ENCODE results near the gene LRRC42.
"Not testable (repeated sequence)": the region's sequence is repeated elsewhere in the genome, so short reads cannot be mapped to it uniquely, and the experiment has no call there.

DNA sequence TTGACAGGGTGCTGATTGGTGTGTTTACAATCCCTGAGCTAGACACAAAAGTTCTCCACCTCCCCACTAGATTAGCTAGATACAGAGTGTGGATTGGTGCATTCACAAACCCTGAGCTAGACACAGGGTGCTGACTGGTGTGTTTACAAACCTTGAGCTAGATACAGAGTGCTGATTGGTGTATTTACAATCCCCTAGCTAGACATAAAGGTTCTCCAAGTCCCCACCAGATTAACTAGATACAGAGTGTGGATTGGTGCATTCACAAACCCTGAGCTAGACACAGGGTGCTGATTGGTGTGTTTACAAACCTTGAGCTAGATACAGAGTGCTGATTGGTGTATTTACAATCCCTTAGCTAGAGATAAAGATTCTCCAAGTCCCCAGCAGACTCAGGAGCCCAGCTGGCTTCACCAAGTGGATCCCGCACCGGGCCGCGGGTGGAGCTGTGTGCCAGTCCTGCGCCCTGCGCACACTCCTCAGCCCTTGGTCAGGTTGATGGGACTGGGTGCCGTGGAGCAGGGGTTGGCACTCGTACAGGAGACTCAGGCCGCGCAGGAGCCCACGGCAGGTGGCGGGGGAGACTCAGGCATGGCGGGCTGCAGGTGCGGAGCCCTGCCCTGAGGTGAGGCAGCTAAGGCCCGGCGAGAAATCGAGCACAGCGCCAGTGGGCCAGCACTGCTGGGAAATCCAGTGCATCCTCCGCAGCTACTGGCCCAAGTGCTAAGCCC is 57.8 kb downstream of the LRRC42 start:
- TF ChIP-seq, protein P1, sequence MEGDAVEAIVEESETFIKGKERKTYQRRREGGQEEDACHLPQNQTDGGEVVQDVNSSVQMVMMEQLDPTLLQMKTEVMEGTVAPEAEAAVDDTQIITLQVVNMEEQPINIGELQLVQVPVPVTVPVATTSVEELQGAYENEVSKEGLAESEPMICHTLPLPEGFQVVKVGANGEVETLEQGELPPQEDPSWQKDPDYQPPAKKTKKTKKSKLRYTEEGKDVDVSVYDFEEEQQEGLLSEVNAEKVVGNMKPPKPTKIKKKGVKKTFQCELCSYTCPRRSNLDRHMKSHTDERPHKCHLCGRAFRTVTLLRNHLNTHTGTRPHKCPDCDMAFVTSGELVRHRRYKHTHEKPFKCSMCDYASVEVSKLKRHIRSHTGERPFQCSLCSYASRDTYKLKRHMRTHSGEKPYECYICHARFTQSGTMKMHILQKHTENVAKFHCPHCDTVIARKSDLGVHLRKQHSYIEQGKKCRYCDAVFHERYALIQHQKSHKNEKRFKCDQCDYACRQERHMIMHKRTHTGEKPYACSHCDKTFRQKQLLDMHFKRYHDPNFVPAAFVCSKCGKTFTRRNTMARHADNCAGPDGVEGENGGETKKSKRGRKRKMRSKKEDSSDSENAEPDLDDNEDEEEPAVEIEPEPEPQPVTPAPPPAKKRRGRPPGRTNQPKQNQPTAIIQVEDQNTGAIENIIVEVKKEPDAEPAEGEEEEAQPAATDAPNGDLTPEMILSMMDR (tag by site-specific recombination; IDR thresholded peaks at IDR 0.05) = not testable (repeated sequence)
- not testable (repeated sequence) for TF ChIP-seq ZNF830 (tag by site-specific recombination; IDR thresholded peaks at IDR 0.05; ENCODE audit: low read depth); ZNF416 (tag by site-specific recombination; IDR thresholded peaks at IDR 0.05); ZNF670 (tag by site-specific recombination; IDR thresholded peaks at IDR 0.05; ENCODE audit: low read depth); ZNF777 (tag by site-specific recombination; IDR thresholded peaks at IDR 0.05; ENCODE audit: borderline replicate concordance); ZNF701 (tag by site-specific recombination; IDR thresholded peaks at IDR 0.05); RBAK (tag by site-specific recombination; IDR thresholded peaks at IDR 0.05)
- TF ChIP-seq, protein P2, sequence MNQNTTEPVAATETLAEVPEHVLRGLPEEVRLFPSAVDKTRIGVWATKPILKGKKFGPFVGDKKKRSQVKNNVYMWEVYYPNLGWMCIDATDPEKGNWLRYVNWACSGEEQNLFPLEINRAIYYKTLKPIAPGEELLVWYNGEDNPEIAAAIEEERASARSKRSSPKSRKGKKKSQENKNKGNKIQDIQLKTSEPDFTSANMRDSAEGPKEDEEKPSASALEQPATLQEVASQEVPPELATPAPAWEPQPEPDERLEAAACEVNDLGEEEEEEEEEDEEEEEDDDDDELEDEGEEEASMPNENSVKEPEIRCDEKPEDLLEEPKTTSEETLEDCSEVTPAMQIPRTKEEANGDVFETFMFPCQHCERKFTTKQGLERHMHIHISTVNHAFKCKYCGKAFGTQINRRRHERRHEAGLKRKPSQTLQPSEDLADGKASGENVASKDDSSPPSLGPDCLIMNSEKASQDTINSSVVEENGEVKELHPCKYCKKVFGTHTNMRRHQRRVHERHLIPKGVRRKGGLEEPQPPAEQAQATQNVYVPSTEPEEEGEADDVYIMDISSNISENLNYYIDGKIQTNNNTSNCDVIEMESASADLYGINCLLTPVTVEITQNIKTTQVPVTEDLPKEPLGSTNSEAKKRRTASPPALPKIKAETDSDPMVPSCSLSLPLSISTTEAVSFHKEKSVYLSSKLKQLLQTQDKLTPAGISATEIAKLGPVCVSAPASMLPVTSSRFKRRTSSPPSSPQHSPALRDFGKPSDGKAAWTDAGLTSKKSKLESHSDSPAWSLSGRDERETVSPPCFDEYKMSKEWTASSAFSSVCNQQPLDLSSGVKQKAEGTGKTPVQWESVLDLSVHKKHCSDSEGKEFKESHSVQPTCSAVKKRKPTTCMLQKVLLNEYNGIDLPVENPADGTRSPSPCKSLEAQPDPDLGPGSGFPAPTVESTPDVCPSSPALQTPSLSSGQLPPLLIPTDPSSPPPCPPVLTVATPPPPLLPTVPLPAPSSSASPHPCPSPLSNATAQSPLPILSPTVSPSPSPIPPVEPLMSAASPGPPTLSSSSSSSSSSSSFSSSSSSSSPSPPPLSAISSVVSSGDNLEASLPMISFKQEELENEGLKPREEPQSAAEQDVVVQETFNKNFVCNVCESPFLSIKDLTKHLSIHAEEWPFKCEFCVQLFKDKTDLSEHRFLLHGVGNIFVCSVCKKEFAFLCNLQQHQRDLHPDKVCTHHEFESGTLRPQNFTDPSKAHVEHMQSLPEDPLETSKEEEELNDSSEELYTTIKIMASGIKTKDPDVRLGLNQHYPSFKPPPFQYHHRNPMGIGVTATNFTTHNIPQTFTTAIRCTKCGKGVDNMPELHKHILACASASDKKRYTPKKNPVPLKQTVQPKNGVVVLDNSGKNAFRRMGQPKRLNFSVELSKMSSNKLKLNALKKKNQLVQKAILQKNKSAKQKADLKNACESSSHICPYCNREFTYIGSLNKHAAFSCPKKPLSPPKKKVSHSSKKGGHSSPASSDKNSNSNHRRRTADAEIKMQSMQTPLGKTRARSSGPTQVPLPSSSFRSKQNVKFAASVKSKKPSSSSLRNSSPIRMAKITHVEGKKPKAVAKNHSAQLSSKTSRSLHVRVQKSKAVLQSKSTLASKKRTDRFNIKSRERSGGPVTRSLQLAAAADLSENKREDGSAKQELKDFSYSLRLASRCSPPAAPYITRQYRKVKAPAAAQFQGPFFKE (tag by site-specific recombination; IDR thresholded peaks at IDR 0.05; ENCODE audit: borderline replicate concordance) = not testable (repeated sequence)
- TF ChIP-seq, protein P3, sequence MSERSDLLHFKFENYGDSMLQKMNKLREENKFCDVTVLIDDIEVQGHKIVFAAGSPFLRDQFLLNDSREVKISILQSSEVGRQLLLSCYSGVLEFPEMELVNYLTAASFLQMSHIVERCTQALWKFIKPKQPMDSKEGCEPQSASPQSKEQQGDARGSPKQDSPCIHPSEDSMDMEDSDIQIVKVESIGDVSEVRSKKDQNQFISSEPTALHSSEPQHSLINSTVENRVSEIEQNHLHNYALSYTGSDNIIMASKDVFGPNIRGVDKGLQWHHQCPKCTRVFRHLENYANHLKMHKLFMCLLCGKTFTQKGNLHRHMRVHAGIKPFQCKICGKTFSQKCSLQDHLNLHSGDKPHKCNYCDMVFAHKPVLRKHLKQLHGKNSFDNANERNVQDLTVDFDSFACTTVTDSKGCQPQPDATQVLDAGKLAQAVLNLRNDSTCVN (tag by site-specific recombination; optimal IDR thresholded peaks at IDR 0.05) = not testable (repeated sequence)
- TF ChIP-seq, protein P4, sequence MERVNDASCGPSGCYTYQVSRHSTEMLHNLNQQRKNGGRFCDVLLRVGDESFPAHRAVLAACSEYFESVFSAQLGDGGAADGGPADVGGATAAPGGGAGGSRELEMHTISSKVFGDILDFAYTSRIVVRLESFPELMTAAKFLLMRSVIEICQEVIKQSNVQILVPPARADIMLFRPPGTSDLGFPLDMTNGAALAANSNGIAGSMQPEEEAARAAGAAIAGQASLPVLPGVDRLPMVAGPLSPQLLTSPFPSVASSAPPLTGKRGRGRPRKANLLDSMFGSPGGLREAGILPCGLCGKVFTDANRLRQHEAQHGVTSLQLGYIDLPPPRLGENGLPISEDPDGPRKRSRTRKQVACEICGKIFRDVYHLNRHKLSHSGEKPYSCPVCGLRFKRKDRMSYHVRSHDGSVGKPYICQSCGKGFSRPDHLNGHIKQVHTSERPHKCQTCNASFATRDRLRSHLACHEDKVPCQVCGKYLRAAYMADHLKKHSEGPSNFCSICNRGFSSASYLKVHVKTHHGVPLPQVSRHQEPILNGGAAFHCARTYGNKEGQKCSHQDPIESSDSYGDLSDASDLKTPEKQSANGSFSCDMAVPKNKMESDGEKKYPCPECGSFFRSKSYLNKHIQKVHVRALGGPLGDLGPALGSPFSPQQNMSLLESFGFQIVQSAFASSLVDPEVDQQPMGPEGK (tag by site-specific recombination; IDR thresholded peaks at IDR 0.05) = not testable (repeated sequence)
